Embryonic facial prominence (tissue), 1 donor: ENCODE results near the gene IFNLR1.
A peak's percentile ranks its signal among the peaks of the same experiment; 100 is the strongest.
"Not testable (repeated sequence)": the region's sequence is repeated elsewhere in the genome, so short reads cannot be mapped to it uniquely, and the experiment has no call there.

Experiments used
- DNase-seq: peaks from one replicate; pipeline ENCODE4 v3.0.0-alpha.2; 2016; ENCODE audit errors: extremely low spot score

The IFNLR1 gene

DNA sequence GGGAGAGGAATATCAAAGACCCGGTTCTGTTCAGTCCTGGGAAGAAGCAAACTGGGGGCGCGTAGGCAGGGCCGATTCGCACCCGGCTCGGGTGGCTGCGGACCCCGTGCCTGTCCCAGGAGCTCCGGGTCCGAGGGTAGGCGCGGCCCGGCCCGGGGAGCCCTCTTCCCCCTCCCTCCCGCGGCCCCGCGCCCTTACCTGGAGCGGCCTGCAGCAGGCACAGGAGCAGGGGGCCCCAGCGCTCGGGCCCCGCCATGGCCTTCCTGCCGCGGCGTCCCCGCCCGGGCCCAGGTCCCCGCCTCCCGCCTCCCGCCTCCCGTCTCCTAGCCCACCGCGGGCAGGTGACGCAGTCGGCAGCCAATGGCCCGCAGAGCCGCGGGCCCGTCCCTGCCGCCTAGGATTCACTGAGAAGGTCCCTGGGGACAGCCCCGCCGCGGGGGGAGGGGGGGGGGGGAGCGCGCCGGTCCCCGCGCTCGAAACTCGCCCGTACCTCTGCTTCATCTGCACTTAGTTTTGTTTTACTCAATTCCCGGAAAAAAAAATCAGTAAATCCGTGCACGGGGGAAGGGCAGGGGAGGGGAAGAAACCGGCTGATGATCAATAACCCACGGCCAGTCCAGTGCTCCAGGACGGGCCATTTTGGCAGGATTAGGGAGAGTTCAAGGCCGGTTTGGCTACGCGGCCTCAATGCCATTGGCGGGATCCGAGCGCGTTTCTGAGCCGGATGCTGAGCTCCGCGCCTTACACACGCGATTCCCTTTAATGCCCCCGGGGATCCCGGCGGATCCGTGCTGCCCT lies at the start of gene IFNLR1:
Gene IFNLR1 (minus strand): TSS at position 297 of the 798 bp plus-strand sequence. CDS start 41 bp downstream, at position 256.
- DNase-seq = no peak

DNA sequence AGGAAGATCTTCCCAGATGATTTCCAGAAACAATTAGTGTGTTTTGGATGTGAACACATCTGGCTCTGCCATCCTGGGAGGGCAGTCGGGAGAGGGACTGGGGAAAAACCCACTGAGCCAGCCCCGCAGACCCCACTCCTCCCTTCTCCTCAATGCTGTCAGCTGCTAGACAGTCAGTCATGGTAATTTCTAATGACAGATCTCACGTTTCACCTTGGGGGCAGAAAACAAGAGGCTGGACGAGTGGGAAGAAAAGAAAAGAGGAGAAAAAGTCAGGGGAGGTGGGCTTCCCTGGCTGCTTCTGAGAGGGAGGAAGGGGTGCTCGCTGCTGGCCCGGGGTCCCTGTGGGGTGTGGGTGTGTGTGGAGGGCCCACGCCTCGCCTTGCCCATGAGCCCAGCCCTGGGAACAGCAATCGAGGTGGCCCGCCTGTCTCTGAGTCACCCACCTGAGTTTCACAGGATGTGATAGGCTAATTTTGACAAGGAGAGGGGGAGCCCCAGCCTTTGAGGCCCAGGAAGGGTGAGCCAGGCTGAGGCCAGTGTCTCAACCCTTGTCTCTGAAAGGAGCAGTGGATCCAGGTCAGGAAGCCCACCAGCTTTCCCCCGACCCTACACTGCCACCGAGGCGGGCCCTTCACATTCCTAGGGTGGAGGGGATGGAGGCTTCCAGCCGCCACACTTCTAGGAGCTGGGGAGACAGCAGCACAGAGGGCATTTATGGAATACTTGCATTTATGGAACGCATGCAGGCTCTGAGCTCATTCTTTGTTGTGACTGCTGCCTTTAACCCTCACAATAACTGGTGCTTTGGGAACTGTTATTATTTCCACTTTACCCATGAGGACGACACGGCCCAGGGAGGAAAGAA lies 49.1 kb upstream of the IFNLR1 start:
- no peak for DNase-seq

DNA sequence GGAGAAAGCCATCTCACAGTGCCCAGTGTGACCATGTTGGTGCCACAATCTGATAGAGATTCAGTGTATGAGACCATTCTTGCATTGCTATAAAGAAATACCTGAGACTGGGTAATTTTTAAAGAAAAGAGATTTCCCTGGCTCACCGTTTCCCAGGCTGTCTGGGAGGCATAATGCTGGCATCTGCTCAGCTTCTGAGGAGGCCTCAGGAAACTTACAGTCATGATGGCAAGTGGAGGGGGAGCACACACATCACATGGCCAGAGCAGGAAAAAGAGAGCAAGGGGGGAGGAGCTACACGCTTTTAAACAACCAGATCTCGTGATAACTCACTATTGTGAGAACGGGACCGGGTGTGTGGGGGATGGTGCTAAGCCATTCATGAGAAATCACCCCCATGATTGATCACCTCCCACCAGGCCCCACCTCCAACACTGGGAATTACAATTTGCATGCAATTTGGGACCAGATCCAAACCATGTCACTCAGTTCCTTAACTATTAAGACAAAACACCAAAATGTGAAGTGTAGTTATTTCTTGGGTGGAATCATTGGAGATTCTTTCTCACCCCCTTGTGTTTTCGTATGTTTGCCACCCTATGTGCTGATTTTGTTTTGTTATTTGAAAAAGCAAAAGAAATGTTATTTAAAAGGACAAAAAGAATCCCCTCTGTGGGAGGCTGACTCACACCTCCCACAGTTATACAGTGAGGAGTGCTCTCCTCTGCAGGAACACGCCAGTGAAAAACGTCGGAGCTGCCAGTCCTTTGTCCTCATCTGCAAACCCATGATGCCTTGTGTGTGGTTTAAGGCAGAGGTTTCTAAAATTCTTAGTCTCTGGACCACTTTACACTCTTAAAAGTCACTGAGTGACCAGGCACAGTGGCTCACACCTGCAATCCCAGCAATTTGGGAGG lies 46.9 kb upstream of the IFNLR1 start:
- DNase-seq = no peak

DNA sequence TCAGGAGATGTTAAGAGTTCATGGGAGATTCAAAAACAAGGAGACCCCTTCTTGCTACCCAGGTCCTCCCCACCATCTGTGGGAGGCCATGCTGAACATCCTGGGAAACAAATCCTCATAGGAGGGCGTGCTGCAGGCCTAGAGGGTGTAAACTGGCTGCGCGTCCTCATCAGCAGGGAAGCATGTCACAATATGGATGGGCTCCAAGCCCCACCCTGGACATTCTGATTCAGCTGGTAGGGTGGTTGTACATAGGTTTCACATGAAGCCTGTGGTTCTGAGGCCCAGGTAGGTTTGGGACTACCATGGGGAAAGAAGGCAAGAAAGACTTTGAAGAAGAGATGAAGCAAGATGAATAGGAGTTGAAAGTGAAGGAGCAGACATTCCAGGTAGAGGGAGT lies 44.6 kb upstream of the IFNLR1 start:
- no peak for DNase-seq

DNA sequence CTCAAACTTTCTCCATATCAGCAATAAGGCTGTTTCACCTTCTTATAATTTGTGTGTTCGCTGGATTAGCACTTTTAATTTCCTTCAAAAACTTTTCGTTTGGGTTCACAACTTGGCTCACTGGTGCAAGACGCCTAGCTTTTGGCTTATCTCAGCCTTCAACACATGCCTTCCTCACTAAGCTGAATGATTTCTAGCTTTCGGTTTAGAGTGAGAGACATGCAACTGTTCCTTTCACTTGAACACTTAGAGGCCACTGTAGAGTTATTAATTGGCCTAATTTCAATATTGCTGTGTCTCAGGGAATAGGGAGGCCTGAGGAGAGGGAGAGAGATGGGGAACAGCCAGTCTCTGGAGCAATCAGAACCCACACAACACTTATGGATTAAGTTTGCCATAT lies 41.2 kb upstream of the IFNLR1 start:
- DNase-seq = no peak

DNA sequence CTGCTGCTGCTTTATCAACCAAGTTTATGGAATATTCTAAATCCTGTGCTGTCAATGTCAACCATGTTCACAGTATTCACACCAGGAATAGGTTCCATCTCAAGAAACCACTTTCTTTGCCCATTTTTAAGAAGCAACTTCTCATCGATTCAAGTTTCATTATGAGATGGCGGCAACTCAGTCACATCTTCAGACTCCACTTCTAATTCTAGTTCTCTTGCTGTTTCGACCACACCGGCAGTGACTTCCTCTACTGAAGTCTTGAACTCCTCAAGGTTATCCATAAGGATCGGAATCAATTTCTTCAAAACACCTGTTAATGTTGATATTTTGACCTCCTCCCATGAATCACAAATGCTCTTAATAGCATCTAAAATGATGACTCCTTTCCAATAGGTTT lies 39.7 kb upstream of the IFNLR1 start:
- DNase-seq = no peak

DNA sequence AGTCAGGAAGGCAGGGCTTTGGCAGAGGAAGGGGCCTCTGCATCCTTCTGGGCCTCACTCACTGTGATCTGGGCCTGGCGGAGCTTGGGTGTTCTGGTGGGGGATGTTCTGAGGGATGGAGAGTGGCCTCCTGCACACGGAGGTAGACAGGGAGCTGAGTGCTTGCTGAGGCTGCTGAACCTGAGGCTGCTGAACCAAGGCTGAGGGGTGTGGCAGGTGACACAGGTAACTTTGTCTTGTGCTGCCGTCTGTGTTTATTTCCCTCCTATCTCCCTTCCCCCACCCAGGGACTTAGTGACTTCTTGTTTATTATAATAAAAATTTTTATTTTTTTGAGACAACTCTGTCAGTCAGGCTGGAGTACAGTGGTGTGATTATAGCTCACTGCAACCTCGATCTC lies 37.7 kb upstream of the IFNLR1 start:
- DNase-seq = no peak

DNA sequence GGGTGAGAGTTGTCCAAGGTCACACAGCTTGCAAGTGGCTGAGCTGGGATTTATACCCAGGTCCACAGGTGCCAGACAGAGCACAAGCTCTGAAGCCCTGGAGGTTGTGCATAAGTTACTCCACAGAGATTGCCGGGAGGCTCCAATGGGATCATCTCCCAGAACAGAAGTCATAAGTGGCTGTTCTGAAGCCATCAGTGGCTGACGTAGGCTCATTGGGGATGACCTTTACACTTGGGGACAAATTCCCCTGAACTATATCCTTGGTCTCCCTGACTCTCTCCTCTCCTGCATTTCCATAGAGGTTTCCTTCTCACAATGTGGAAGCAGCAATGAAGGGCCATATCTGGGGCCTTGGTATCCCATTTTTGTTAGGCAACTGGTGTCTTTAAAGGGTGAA lies 37.0 kb upstream of the IFNLR1 start:
- DNase-seq = no peak

DNA sequence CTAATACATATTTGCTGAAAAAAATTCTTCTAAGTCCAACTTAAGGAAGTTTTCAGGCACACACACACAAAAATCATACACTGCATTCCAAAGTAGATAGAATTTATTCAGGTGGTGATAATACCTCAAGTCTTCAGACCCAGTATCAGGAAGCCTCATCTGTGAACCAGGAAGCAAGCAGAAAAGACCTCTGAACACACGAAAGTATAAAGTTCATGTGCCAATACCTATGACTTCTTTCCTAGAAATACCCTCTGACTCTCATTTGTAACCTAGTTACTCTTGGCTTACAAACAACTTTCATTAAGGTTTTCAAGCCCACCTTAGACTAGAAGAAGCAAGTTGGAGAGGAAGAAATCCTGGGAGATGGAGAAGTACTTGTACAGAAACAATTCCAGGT lies 35.7 kb upstream of the IFNLR1 start:
- no peak for DNase-seq

DNA sequence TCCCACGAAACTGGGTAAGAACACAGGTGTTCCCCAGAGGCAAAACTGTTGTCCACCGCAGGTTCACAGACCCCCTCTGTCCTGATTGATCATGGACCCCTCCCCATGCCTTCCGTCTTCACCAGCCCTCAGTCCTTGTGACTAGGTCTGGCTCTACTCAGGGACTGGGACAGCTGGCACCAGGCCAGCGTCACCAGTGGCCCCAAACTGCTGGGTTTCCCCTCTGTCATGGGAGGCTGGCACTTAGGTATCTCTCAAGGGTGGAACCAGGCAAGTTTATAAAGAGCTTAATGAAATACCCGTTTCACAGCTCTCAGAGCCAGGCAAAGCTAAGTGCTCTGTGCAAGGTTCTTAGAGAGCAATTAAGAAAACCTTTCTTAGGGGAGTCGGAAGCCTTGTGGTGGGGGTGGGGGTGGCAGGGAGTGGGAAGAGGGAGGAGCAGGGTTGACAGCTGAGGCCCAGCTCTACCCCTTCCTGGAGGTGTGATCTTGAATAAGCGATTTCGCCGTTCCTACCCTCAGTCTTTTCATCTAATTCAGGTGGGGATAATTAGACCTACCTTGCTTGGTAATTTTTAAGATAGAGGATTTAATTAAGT lies 35.0 kb upstream of the IFNLR1 start:
- no peak for DNase-seq

DNA sequence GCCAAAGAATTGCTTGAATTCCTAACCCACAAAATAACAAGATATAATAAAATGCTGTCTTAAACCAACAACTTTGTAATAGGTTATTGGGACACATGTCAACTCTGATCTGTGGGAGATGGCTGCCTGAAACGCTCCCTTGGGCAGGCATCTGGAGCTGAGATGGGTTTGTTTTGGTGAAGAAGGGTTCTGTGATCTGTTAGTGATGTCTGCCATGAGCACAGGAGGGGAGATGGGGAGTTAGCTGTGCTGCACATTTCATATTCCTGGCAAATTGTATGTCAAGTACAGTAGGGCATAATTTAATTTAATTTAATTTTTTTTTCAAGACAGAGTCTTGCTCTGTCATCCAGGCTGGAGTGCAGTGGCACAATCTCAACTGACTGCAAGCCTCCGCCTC lies 34.2 kb upstream of the IFNLR1 start:
- DNase-seq = no peak

DNA sequence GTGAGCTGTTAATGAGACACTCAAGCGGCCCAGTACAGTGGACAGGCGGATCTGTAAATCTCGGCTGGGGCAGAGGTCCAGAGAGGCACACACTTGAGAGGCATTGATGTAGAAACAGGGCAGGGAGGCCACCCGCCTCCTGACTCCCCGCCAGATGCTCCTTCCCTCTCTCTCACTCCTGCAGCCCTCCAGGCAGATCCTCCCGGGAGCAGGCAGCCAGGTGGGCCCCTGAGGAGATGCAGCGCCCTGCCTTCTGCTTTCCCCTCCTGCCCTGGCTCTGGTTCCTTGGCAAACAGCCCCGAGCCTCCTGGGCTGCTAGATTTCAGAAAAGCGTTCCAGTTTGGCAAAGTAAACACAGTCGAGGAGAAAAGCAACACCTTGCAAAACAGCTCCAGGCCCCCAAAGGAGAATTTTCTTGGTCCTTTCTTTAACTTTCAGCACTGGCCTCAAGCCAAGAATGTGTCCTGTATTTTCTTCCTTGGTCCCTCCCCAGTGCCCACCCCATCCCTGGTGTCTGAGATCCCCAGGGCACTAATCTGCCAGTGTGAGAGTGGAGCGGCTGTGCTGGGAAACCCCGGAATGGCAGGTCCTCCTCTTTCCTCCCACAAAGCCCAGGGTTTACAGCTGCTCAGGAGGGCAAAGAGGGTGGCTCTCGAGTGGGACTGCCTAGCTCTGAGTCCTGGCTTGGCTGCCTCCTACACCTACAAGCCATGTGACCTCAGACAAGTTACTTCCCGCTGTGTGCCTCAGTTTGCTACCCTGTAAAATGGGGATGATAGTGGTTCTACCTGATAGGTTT lies 29.4 kb upstream of the IFNLR1 start:
- peak; percentile 38 for DNase-seq

DNA sequence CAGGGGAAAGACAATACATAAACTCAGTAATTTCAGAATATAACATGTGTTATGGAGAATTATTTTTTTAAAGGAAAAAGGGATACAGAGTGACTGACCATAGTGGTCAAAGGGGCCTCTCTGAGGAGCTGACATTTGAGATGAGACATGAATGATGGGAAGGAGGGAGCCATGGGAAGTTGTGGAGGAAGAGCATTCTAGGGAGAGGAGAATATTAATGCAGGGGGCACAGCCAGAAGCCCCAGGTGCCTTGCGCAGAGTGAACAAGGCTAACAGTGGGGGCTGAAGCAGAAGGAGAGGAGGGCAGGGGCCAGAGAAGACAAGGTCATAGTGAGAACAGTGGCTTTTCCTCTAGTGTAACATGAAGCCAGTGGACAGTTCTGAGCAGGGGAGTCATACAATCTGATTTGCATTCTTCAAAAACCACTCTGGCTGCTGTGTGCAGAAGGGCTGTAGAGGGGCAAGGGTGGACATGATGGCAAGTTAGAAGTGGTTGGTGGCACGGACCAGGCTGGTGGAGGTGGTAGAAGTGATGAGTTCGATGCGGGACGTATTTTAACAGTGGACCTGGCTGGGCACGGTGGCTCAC lies 28.2 kb upstream of the IFNLR1 start:
- DNase-seq = no peak

DNA sequence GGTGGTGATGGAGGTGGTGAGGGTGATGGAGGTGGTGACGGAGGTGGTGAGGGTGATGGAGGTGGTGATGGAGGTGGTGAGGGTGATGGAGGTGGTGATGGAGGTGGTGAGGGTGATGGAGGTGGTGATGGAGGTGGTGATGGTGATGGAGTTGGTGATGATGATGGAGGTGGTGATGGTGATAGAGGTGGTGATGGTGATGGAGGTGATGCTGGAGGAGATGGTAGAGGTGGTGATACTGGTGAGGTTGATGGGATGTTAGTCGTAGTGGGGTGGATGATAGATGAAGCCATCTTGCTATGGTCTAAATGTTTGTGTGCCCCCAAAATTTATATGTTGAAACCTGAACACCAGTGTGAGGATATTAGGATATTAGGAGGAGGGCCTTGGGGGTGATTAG lies 25.3 kb upstream of the IFNLR1 start:
- no peak for DNase-seq

DNA sequence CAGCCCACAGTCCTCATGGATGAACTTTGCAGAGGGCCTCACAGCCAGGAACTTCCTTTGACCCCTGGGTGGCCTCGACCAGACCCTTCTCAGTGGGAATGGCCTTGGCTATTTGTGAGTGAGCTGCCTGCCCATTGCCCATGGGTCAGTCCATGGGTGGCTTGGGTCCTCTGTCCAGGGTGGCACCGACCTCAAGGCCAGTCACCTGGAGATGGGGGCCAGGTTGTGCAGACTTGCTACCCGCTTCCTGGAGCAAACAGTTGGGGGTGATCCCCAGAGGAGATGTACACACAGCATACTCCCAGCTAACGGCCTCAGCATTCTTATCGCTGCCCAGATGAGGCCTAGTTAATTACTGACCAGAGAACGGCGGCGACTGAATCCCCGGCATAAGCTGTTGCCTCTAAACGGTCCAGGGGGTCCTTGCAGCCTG lies 23.1 kb upstream of the IFNLR1 start:
- DNase-seq = no peak

DNA sequence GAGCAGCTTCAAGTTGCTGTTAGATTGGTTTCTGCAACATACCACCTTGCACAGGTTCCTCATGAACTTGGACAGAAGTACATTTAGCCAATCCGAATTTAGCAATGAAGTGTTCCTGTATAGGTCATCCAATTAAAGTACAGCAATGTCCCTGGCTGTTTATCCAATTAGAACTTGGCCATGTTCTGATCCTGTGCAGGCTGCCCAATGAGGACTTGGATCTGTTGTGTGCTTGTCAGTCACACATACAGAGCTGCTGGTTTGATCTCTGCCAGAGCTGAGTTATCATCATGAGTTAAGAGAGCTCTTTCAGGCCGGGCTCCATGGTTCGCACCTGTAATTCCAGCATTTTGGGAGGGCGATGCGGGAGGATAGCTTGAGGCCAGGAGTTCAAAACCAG lies 22.0 kb upstream of the IFNLR1 start:
- no peak for DNase-seq

DNA sequence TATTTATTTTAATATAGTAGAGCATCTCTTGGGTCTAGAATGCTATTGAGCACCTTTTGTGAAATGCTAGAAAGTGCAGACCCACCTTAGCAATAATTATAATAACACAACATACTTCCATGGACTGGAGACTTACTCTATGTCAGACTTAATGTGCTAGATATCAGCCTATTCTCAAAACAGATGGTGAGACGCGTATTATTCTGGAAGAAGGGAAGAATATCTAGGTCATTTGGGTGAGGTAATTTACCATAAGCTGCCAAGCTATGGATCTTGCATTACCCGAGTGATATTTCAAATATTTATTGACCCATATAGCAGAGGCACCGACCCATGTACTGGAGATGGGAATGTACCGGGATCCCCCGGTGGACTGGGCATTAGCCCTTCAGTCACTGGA lies 20.6 kb upstream of the IFNLR1 start:
- DNase-seq = no peak

DNA sequence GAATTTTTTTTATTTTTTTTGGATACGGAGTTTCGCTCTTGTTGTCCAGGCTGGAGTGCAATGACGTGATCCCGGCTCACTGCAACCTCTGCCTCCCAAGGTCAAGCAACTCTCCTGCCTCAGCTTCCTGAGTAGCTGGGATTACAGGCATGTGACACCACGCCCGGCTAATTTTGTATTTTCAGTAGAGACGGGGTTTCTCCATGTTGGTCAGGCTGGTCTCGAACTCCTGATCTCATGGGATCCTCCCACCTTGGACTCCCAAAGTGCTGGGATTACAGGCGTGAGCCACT lies 20.3 kb upstream of the IFNLR1 start:
- DNase-seq = not testable (repeated sequence)

DNA sequence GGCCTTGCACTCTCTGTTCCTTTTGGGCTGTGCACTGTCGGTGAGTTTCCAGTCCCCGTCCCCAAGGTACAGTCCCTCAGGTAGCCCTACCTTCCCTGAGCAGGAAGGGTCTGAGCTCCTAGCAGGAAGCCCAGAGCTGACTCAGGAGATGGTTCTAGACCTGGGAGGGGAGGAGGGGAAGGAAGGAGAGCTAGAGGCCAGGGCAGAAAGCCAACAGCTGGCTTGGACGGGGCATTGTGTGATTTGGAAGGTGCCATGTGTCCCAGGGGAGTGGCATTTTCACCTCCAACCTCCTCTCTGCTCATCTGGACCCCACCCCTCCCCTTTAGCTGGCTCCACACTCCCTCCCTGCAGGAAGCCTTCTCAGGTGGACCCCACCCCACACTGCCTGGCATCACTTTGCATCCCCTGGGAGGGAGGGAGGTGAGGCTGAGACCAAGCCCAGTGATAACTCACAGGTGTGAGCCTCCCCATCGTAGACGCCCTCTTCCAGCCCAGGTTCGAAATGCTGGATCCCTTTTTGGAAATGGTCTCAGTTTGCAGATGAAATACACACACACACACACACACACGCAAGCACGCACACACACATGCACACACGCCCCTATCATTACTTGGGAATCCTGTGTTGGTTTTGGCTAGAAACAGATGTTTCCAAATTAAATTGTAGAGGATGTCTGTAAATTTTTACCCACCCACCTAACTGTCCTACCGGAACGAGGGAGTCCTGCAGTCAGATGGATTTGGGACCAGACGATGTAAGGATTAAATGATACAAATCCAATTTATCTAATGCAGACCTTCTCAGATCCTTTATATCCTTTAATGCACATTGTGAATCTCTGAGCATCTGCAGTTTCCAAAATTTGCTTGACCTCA lies 19.7 kb upstream of the IFNLR1 start:
- DNase-seq = no peak

DNA sequence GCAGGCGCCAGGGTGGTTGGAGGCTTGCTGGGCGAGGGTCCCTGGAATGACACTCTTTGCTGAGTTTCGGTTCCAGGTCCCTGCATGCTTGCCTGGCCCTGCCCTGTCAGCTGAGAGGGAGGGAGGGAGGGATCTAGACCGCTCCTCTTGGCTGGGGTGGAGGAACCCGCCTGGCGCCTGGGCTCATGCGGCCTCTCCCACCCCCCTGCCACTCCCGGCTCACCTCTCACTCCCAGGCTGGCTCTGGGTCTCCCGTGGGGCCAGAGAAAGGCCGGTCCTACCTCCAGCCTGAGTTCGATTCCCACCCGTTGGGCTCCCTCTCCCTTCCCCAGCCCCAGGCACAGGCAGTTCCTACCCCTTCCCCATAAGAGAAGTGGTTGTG lies 19.0 kb upstream of the IFNLR1 start:
- no peak for DNase-seq
